AG09309 (cell line): ENCODE results near the gene TAF10.

ENCODE experiments used
- DNase-seq: peaks from one replicate; pipeline ENCODE4 v3.0.0-alpha.2; 2010; ENCODE audit warnings: low read depth
- H3K4me3 ChIP-seq: 2 replicates; pipeline ENCODE4 v1.5.1; 2011; ENCODE audit warnings: mild to moderate bottlenecking, low read depth, low read length, moderate library complexity; ENCODE audit not compliant: control insufficient read depth
- CTCF ChIP-seq: IDR thresholded peaks from 2 replicates; pipeline ENCODE4 v1.5.1; 2011; ENCODE audit warnings: mild to moderate bottlenecking, low read depth, low read length, inconsistent platforms; ENCODE audit not compliant: insufficient read depth, control insufficient read depth; ENCODE audit errors: missing control alignments

TAF10 gene

GRCh38 chr11:6636480-6636879 is 24.5 kb upstream of the TAF10 start:
- TF ChIP-seq CTCF = no peak
- H3K4me3 ChIP-seq = no peak overlapping the region
- no peak for DNase-seq

GRCh38 chr11:6635082-6635932 is 23.3 kb upstream of the TAF10 start:
- no peak for TF ChIP-seq CTCF
- no peak overlapping the region for H3K4me3 ChIP-seq
- DNase-seq = no peak

GRCh38 chr11:6634534-6634933 is 22.5 kb upstream of the TAF10 start:
- no peak overlapping the region for H3K4me3 ChIP-seq
- no peak for TF ChIP-seq CTCF
- no peak for DNase-seq

GRCh38 chr11:6633422-6634408 is 21.7 kb upstream of the TAF10 start:
- no peak for DNase-seq
- TF ChIP-seq CTCF = no peak
- H3K4me3 ChIP-seq = no peak overlapping the region

GRCh38 chr11:6632116-6633073 is 20.4 kb upstream of the TAF10 start:
- H3K4me3 ChIP-seq = no peak overlapping the region
- TF ChIP-seq CTCF = no peak
- DNase-seq = no peak
